ENCODE data around the gene PGM5. TPM values are rescaled to one million over a fixed set of nuclear protein-coding genes. Genes with fewer than 3 reads are reported as not detected.

The PGM5 gene
- total and polyA plus RNA-seq, 2 experiments from 2014 or later: 2.5 to 38.8 TPM

- no peaks in the 10 kb centered on the region for H4K20me1 ChIP-seq (ENCODE audit: insufficient read depth, poor library complexity, severe bottlenecking)
- H3K4me3 ChIP-seq: no peak overlapping the region
- H3K9me2 ChIP-seq (replicated peaks; ENCODE audit: insufficient read depth): no peaks in the 10 kb centered on the region
- no peaks in the 10 kb centered on the region for H3K9me3 ChIP-seq (ENCODE audit: low read depth)
- no peak overlapping the region for H3K27ac ChIP-seq
- H3K36me3 ChIP-seq (replicated peaks; ENCODE audit: insufficient read depth, low read depth): no peaks in the 10 kb centered on the region
- no peak for DNase-seq (ENCODE audit: low spot score)
- no peaks in the 10 kb centered on the region for H3K4me1 ChIP-seq (ENCODE audit: insufficient read depth)
- peaks cover 4% of the 10 kb centered on the region for H3K27me3 ChIP-seq
- WGBS (ENCODE audit: low lambda C conversion rate, missing lambda C conversion rate): 60% methylated on average over 2 of the region's 2 CpGs
- H2AFZ ChIP-seq: no peak overlapping the region
- TF ChIP-seq CTCF (IDR thresholded peaks at IDR 0.05; ENCODE audit: poor library complexity): no peak
- no peak for TF ChIP-seq EZH2phosphoT487 (IDR thresholded peaks at IDR 0.05; ENCODE audit: low read depth, severe bottlenecking, unreplicated experiment)
- TF ChIP-seq EZH2 (IDR thresholded peaks at IDR 0.05; ENCODE audit: borderline replicate concordance): no peak
- no peaks in the 10 kb centered on the region for H3K79me2 ChIP-seq
- no peak overlapping the region for H3K4me2 ChIP-seq
Observed at GRCh38 chr9:68472119-68472518, 115.7 kb downstream of the PGM5 start.

GRCh38 chr9:68473790-68474189 lies 117.4 kb downstream of the PGM5 start:
- no peak overlapping the region for H2AFZ ChIP-seq
- no peaks in the 10 kb centered on the region for H3K27me3 ChIP-seq

GRCh38 chr9:68476422-68476821 lies 120.0 kb downstream of the PGM5 start:
- Histone ChIP-seq H4K20me1 (ENCODE audit: insufficient read depth, poor library complexity, severe bottlenecking) (no peaks in the 10 kb centered on the region), H3K27ac (no peak overlapping the region), H3K4me3 (no peak overlapping the region), H3K4me1 (ENCODE audit: insufficient read depth) (no peaks in the 10 kb centered on the region), H3K79me2 (no peaks in the 10 kb centered on the region), H3K36me3 (replicated peaks; ENCODE audit: insufficient read depth, low read depth) (no peaks in the 10 kb centered on the region), H2AFZ (no peak overlapping the region), H3K4me2 (no peak overlapping the region), H3K27me3 (no peaks in the 10 kb centered on the region), H3K9me2 (replicated peaks; ENCODE audit: insufficient read depth) (no peaks in the 10 kb centered on the region), H3K9me3 (ENCODE audit: low read depth) (no peaks in the 10 kb centered on the region)
- WGBS (ENCODE audit: low lambda C conversion rate, missing lambda C conversion rate): 19% methylated on average over 1 of the region's 1 CpG
- DNase-seq (ENCODE audit: low spot score): peak; percentile 28
- TF ChIP-seq EZH2 (IDR thresholded peaks at IDR 0.05; ENCODE audit: borderline replicate concordance) (no peak), CTCF (IDR thresholded peaks at IDR 0.05; ENCODE audit: poor library complexity) (no peak), EZH2phosphoT487 (IDR thresholded peaks at IDR 0.05; ENCODE audit: low read depth, severe bottlenecking, unreplicated experiment) (no peak)

More at GRCh38 chr9:68473790-68474189, 117.4 kb downstream of the PGM5 start:
- 67% methylated on average over 3 of the region's 3 CpGs for WGBS (ENCODE audit: low lambda C conversion rate, missing lambda C conversion rate)
- no peak for DNase-seq (ENCODE audit: low spot score)
- no peak overlapping the region for H3K4me2 ChIP-seq
- H3K4me1 ChIP-seq (ENCODE audit: insufficient read depth): no peaks in the 10 kb centered on the region
- no peak for TF ChIP-seq EZH2phosphoT487 (IDR thresholded peaks at IDR 0.05; ENCODE audit: low read depth, severe bottlenecking, unreplicated experiment)
- TF ChIP-seq EZH2 (IDR thresholded peaks at IDR 0.05; ENCODE audit: borderline replicate concordance): no peak
- no peak for TF ChIP-seq CTCF (IDR thresholded peaks at IDR 0.05; ENCODE audit: poor library complexity)
- no peaks in the 10 kb centered on the region for H3K9me3 ChIP-seq (ENCODE audit: low read depth)
- H3K79me2 ChIP-seq: no peaks in the 10 kb centered on the region
- no peaks in the 10 kb centered on the region for H4K20me1 ChIP-seq (ENCODE audit: insufficient read depth, poor library complexity, severe bottlenecking)
- H3K27ac ChIP-seq: no peak overlapping the region
- no peaks in the 10 kb centered on the region for H3K9me2 ChIP-seq (replicated peaks; ENCODE audit: insufficient read depth)
- no peak overlapping the region for H3K4me3 ChIP-seq
- H3K36me3 ChIP-seq (replicated peaks; ENCODE audit: insufficient read depth, low read depth): no peaks in the 10 kb centered on the region

- Histone ChIP-seq H3K9me3 (ENCODE audit: low read depth) (no peaks in the 10 kb centered on the region), H3K4me1 (ENCODE audit: insufficient read depth) (no peaks in the 10 kb centered on the region), H3K27me3 (no peaks in the 10 kb centered on the region), H3K36me3 (replicated peaks; ENCODE audit: insufficient read depth, low read depth) (no peaks in the 10 kb centered on the region), H3K27ac (peak overlapping the region; percentile 68), H3K4me2 (no peak overlapping the region), H3K79me2 (no peaks in the 10 kb centered on the region), H3K4me3 (no peak overlapping the region), H3K9me2 (replicated peaks; ENCODE audit: insufficient read depth) (no peaks in the 10 kb centered on the region), H4K20me1 (ENCODE audit: insufficient read depth, poor library complexity, severe bottlenecking) (no peaks in the 10 kb centered on the region), H2AFZ (no peak overlapping the region)
- 24% methylated on average over 2 of the region's 2 CpGs for WGBS (ENCODE audit: low lambda C conversion rate, missing lambda C conversion rate)
- DNase-seq (ENCODE audit: low spot score): peak; percentile 35
- TF ChIP-seq CTCF (IDR thresholded peaks at IDR 0.05; ENCODE audit: poor library complexity) (no peak), EZH2phosphoT487 (IDR thresholded peaks at IDR 0.05; ENCODE audit: low read depth, severe bottlenecking, unreplicated experiment) (no peak), EZH2 (IDR thresholded peaks at IDR 0.05; ENCODE audit: borderline replicate concordance) (no peak)
Observed at GRCh38 chr9:68476847-68477246, 120.4 kb downstream of the PGM5 start.

All from hepatocyte (in vitro differentiated cells).